ENCODE results near the gene COL12A1. TPM values are rescaled to one million over a fixed set of nuclear protein-coding genes. Genes with fewer than 3 reads are reported as not detected.

Gene COL12A1
- total and polyA plus RNA-seq, 9 of the 15 experiments (the other 6 are each of a cell fraction or from before 2014, with no cell fraction given) = 0.11 TPM; not detected in 8

DNA sequence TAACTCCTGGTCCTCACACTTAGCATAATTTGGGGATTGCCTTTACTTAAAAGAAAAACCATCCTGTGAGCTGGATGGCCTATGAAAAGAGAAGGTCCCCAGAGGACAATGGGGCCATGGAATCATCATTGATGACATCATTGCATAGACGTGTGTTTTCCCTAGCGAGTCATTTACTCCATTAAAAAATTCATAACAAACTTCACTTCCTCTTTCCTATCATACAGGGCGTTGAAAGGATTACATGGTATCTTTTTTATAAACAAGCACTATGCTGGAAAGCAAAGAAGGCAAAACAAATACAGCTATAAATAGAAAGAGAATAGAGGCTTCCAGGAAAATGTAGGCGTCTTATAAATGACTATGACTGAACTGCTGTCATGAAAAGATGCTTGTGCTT, 11.3 kb upstream of the COL12A1 start (continued):
- TF ChIP-seq, protein P1, sequence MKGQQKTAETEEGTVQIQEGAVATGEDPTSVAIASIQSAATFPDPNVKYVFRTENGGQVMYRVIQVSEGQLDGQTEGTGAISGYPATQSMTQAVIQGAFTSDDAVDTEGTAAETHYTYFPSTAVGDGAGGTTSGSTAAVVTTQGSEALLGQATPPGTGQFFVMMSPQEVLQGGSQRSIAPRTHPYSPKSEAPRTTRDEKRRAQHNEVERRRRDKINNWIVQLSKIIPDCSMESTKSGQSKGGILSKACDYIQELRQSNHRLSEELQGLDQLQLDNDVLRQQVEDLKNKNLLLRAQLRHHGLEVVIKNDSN (CRISPR knock-in tag; IDR thresholded peaks at IDR 0.05) = no peak
- TF ChIP-seq HMGXB4 (CRISPR knock-in tag; IDR thresholded peaks at IDR 0.05) = no peak
- no peak for TF ChIP-seq TAF1 (IDR thresholded peaks at IDR 0.05; ENCODE audit: control insufficient read depth, extremely low read depth, insufficient read depth, low read length, severe bottlenecking)
- no peak for TF ChIP-seq DMBX1 (CRISPR knock-in tag; IDR thresholded peaks at IDR 0.05; ENCODE audit: borderline replicate concordance)
- TF ChIP-seq SNRNP70 (optimal IDR thresholded peaks at IDR 0.05; ENCODE audit: low read depth, low read length) = no peak
- TF ChIP-seq ATF7 (IDR thresholded peaks at IDR 0.05) = peak; percentile 65; the same call in 1 of the 2 replicates
- TF ChIP-seq, protein P2, sequence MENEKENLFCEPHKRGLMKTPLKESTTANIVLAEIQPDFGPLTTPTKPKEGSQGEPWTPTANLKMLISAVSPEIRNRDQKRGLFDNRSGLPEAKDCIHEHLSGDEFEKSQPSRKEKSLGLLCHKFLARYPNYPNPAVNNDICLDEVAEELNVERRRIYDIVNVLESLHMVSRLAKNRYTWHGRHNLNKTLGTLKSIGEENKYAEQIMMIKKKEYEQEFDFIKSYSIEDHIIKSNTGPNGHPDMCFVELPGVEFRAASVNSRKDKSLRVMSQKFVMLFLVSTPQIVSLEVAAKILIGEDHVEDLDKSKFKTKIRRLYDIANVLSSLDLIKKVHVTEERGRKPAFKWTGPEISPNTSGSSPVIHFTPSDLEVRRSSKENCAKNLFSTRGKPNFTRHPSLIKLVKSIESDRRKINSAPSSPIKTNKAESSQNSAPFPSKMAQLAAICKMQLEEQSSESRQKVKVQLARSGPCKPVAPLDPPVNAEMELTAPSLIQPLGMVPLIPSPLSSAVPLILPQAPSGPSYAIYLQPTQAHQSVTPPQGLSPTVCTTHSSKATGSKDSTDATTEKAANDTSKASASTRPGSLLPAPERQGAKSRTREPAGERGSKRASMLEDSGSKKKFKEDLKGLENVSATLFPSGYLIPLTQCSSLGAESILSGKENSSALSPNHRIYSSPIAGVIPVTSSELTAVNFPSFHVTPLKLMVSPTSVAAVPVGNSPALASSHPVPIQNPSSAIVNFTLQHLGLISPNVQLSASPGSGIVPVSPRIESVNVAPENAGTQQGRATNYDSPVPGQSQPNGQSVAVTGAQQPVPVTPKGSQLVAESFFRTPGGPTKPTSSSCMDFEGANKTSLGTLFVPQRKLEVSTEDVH (IDR thresholded peaks at IDR 0.05; ENCODE audit: low read depth, partially characterized antibody) = no peak
- TF ChIP-seq ZNF146 (CRISPR knock-in tag; IDR thresholded peaks at IDR 0.05; ENCODE audit: unreplicated experiment) = no peak
- no peak for TF ChIP-seq HNRNPH1 (optimal IDR thresholded peaks at IDR 0.05; ENCODE audit: low read depth, low read length)
- no peak for TF ChIP-seq LEF1 (IDR thresholded peaks at IDR 0.05)
- no peak for TF ChIP-seq PURB (CRISPR knock-in tag; IDR thresholded peaks at IDR 0.05; ENCODE audit: low read depth)
- TF ChIP-seq, protein P3, sequence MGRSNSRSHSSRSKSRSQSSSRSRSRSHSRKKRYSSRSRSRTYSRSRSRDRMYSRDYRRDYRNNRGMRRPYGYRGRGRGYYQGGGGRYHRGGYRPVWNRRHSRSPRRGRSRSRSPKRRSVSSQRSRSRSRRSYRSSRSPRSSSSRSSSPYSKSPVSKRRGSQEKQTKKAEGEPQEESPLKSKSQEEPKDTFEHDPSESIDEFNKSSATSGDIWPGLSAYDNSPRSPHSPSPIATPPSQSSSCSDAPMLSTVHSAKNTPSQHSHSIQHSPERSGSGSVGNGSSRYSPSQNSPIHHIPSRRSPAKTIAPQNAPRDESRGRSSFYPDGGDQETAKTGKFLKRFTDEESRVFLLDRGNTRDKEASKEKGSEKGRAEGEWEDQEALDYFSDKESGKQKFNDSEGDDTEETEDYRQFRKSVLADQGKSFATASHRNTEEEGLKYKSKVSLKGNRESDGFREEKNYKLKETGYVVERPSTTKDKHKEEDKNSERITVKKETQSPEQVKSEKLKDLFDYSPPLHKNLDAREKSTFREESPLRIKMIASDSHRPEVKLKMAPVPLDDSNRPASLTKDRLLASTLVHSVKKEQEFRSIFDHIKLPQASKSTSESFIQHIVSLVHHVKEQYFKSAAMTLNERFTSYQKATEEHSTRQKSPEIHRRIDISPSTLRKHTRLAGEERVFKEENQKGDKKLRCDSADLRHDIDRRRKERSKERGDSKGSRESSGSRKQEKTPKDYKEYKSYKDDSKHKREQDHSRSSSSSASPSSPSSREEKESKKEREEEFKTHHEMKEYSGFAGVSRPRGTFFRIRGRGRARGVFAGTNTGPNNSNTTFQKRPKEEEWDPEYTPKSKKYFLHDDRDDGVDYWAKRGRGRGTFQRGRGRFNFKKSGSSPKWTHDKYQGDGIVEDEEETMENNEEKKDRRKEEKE (IDR thresholded peaks at IDR 0.05; ENCODE audit: borderline replicate concordance in 1 of 2, control insufficient read depth in 1 of 2, low read depth in 2 of 2, low read length in 1 of 2) = no peak
- TF ChIP-seq ZNF436 (CRISPR knock-in tag; IDR thresholded peaks at IDR 0.05) = no peak
- no peak for TF ChIP-seq SP2 (IDR thresholded peaks at IDR 0.05; ENCODE audit: extremely low read depth, low read depth, low read length, poor library complexity, severe bottlenecking)
- TF ChIP-seq, protein P4, sequence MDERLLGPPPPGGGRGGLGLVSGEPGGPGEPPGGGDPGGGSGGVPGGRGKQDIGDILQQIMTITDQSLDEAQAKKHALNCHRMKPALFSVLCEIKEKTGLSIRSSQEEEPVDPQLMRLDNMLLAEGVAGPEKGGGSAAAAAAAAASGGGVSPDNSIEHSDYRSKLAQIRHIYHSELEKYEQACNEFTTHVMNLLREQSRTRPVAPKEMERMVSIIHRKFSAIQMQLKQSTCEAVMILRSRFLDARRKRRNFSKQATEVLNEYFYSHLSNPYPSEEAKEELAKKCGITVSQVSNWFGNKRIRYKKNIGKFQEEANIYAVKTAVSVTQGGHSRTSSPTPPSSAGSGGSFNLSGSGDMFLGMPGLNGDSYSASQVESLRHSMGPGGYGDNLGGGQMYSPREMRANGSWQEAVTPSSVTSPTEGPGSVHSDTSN (CRISPR knock-in tag; IDR thresholded peaks at IDR 0.05; ENCODE audit: low read depth) = no peak
- TF ChIP-seq, protein P4 (tag; conservative IDR thresholded peaks at IDR 0.05; ENCODE audit: low read depth) = peak; percentile 82
- TF ChIP-seq NCOA6 (IDR thresholded peaks at IDR 0.05) = no peak

All from K562 (cell line).